A673 (cell line): Measurements from ENCODE around the gene ARL5C. TPM values are rescaled to one million over a fixed set of nuclear protein-coding genes. Genes with fewer than 3 reads are reported as not detected.

Source experiments
- BruUV-seq: library from RNA; stranded (reverse); fragments of 400-500 nt; replicated peaks from 2 replicates; lab custom pipeline; 2021; lab: Mats Ljungman, UMichigan
- CTCF ChIA-PET: fragments of 300-600 bp; sonication (Branson Sonifier 250); formaldehyde crosslinking; loops from one replicate; lab custom pipeline; 2022; ENCODE audit warnings: antibody characterized with exemption; lab: Charles Lee
- POLR2A ChIA-PET: fragments of 300-600 bp; sonication (Branson Sonifier 250); formaldehyde crosslinking; loops from one replicate; lab custom pipeline; 2022; ENCODE audit warnings: antibody characterized with exemption; ENCODE audit not compliant: low non-redundant PET; lab: Charles Lee
- DNase-seq: peaks from one replicate; pipeline ENCODE4 v3.0.0-alpha.2; 2015; ENCODE audit warnings: low spot score
- H3K27ac ChIP-seq: fragments of 200-600 bp; sonication (generic); 2 replicates; pipeline ENCODE4 v1.5.1; 2016; ENCODE audit warnings: mixed run types, low read depth, mild to moderate bottlenecking, mixed read lengths, antibody characterized with exemption, low read length; ENCODE audit not compliant: poor library complexity, severe bottlenecking
- H3K27me3 ChIP-seq: fragments of 200-600 bp; sonication (generic); replicated peaks from 2 replicates; pipeline ENCODE4 v1.6.1; 2017; ENCODE audit warnings: mixed run types, low read depth, mild to moderate bottlenecking, mixed read lengths, antibody characterized with exemption, low read length; ENCODE audit not compliant: insufficient read depth, poor library complexity
- H3K36me3 ChIP-seq: fragments of 200-600 bp; sonication (generic); 2 replicates; pipeline ENCODE4 v1.6.1; 2016; ENCODE audit warnings: mixed run types, mild to moderate bottlenecking, mixed read lengths, antibody characterized with exemption, low read length; ENCODE audit not compliant: insufficient read depth, poor library complexity, severe bottlenecking
- H3K4me1 ChIP-seq: fragments of 200-600 bp; sonication (generic); 2 replicates; pipeline ENCODE4 v1.6.1; 2017; ENCODE audit warnings: mixed run types, mild to moderate bottlenecking, mixed read lengths, antibody characterized with exemption, low read length; ENCODE audit not compliant: insufficient read depth, poor library complexity, severe bottlenecking
- H3K4me3 ChIP-seq: fragments of 200-600 bp; sonication (generic); 2 replicates; pipeline ENCODE4 v1.5.1; 2016; ENCODE audit warnings: low read depth, mixed run types, mild to moderate bottlenecking, mixed read lengths, low read length; ENCODE audit not compliant: poor library complexity, severe bottlenecking
- H3K9me3 ChIP-seq: fragments of 200-600 bp; sonication (generic); 2 replicates; pipeline ENCODE4 v1.6.1; 2016; ENCODE audit warnings: mixed run types, low read depth, mild to moderate bottlenecking, mixed read lengths, antibody characterized with exemption, low read length; ENCODE audit not compliant: poor library complexity, severe bottlenecking
- EZH2 ChIP-seq: fragments of 200-600 bp; sonication (generic); IDR thresholded peaks from 2 replicates; pipeline ENCODE4 v1.6.1; 2017; ENCODE audit warnings: borderline replicate concordance, low read depth, mild to moderate bottlenecking, mixed read lengths, antibody characterized with exemption, low read length; ENCODE audit not compliant: poor library complexity, severe bottlenecking
- intact Hi-C: fragments of 100-400 bp; cut with micrococcal nuclease; formaldehyde crosslinking; loops from one replicate; pipeline ENCODE4 v1.10.0; 2022; ENCODE audit not compliant: unreplicated experiment
- total RNA-seq: library from RNA; stranded (reverse); gene quantifications from 2 replicates; pipeline ENCODE4 v1.2.3, GENCODE V29; 2021
- TF ChIP-seq, protein P1 (sequence below): fragments of 300-800, 200-600 bp; sonication (generic); conservative IDR thresholded peaks from 2 replicates; pipeline ENCODE4 v1.5.1; 2017; ENCODE audit warnings: low read depth, mild to moderate bottlenecking, antibody characterized with exemption, low read length, moderate library complexity, mixed read lengths

Gene ARL5C
- total RNA-seq, 1 experiment from 2014 or later, result not detected

DNA sequence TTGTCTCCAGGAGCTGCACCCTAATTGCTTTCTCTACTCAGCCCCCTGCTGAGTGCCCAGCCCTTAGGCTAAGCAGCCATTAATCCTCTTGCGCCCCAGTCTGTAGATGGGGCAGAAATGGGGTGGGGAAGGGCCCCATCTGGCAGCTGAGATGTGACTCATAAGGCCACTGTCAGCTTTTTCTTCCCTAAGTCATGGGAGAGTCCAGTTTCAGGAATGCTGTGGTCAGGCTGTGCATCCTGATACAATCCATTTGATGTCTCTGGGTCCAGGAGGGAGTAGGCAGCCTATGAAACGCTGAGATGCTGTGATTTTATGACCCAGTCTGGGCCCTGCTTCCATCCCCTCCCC is 26.8 kb downstream of the ARL5C start:
- BruUV-seq, result no TSS peak
- ChIA-PET POLR2A (no interaction called here), CTCF (interaction anchor here (0.6 kb wide), 1 partner anchor 63 kb away, joined by 4 read pairs; no protein-coding TSS in a partner anchor)
- TF ChIP-seq, protein P1, sequence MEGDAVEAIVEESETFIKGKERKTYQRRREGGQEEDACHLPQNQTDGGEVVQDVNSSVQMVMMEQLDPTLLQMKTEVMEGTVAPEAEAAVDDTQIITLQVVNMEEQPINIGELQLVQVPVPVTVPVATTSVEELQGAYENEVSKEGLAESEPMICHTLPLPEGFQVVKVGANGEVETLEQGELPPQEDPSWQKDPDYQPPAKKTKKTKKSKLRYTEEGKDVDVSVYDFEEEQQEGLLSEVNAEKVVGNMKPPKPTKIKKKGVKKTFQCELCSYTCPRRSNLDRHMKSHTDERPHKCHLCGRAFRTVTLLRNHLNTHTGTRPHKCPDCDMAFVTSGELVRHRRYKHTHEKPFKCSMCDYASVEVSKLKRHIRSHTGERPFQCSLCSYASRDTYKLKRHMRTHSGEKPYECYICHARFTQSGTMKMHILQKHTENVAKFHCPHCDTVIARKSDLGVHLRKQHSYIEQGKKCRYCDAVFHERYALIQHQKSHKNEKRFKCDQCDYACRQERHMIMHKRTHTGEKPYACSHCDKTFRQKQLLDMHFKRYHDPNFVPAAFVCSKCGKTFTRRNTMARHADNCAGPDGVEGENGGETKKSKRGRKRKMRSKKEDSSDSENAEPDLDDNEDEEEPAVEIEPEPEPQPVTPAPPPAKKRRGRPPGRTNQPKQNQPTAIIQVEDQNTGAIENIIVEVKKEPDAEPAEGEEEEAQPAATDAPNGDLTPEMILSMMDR, result no peak
- no peak for TF ChIP-seq EZH2
- Histone ChIP-seq H3K4me3 (no peak overlapping the region), H3K27me3 (no peaks in the 10 kb centered on the region), H3K9me3 (no peaks in the 10 kb centered on the region), H3K27ac (no peak overlapping the region), H3K36me3 (no peaks in the 10 kb centered on the region), H3K4me1 (no peaks in the 10 kb centered on the region)
- intact Hi-C loops, result no loop called here
- DNase-seq, result no peak

DNA sequence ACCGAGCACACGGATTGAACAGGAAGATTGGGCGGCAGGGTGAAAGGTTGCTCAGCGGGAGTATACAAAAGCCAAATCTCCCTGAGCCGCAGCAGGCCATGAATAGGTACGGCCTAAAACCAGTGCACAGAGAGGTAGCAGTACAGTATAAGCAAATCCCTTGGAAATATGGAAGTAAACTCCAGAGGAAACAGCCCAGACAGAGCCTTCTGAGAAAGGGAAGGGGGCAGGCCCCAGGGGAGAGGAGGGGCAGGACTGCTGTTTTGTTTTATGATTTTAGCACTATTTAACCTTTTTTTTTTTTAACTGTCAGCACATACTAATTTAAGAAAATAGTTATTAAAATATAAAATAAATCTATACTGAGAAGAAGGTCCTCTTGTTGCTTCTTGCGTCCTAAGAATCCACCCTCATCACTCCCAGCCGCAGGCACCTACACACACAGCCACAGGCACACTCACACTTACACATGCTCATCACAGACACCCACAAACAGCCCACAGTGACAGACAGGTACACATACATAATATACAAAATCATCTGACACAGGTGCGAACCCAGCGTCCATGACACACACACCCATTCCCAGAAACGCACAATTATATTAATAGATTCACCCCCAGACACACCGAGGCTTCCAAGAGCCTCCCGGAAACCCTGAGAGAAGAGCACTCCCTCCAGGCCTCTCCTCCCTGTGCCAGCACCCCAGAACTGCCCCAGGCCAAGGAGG is 27.4 kb downstream of the ARL5C start:
- H3K4me3 ChIP-seq, result no peak overlapping the region
- TF ChIP-seq, protein P1, result no peak
- TF ChIP-seq EZH2, result no peak
- POLR2A ChIA-PET, result no interaction called here
- no peaks in the 10 kb centered on the region for H3K9me3 ChIP-seq
- intact Hi-C loops, result no loop called here
- CTCF ChIA-PET, result no interaction called here
- no peak overlapping the region for H3K27ac ChIP-seq
- H3K27me3 ChIP-seq, result no peaks in the 10 kb centered on the region
- H3K36me3 ChIP-seq, result no peaks in the 10 kb centered on the region
- DNase-seq, result no peak
- no peaks in the 10 kb centered on the region for H3K4me1 ChIP-seq
- no TSS peak for BruUV-seq

DNA sequence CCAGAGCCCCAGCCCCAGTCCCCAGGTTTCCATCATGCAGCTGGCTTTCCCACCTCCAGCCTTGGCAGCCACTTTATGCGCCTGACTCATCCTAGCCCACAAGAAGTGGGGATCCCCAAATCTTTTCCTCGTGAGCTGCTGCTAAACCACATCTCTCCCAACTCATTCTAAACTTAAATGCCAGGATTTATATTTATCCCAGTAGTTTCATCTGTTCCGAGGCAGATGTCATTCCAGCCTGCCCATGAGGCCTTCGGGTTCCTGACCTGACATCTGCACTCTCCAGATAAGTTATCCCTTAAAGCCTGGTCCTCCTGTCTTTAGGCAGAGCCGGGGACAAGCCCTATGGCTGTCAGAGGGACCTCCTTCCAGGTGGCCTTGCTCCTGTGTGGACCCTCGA is 31.1 kb downstream of the ARL5C start:
- H3K36me3 ChIP-seq, result no peaks in the 10 kb centered on the region
- POLR2A ChIA-PET, result no interaction called here

More for the DNA sequence above, 31.1 kb downstream of the ARL5C start:
- Histone ChIP-seq H3K27ac (no peak overlapping the region), H3K4me1 (no peaks in the 10 kb centered on the region), H3K27me3 (no peaks in the 10 kb centered on the region), H3K4me3 (no peak overlapping the region), H3K9me3 (no peaks in the 10 kb centered on the region)
- no TSS peak for BruUV-seq
- no peak for DNase-seq
- no peak for TF ChIP-seq EZH2
- TF ChIP-seq, protein P1, result no peak
- intact Hi-C loops, result no loop called here
- CTCF ChIA-PET, result no interaction called here
